ENCODE results near the gene AAMP.

The AAMP gene

DNA sequence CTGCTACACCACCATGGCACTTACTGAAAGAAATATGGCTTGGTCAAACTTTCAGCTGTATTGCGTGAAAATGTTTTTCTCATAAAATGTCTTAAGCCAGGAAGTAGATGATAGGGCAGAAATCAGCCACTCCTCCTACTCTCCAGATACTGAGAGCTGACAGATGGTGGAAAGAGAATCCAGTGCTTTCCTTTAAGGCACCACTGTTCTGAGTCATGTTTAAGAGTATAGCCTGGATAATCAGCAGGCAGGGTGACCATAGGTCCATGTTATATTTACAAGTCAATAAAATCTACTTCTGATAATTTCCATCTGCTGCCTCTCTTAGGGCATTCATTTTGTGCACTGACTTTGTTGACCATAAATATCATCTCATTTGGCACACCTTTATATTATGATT lies 31.1 kb downstream of the AAMP start:
- TF ChIP-seq, protein P1, sequence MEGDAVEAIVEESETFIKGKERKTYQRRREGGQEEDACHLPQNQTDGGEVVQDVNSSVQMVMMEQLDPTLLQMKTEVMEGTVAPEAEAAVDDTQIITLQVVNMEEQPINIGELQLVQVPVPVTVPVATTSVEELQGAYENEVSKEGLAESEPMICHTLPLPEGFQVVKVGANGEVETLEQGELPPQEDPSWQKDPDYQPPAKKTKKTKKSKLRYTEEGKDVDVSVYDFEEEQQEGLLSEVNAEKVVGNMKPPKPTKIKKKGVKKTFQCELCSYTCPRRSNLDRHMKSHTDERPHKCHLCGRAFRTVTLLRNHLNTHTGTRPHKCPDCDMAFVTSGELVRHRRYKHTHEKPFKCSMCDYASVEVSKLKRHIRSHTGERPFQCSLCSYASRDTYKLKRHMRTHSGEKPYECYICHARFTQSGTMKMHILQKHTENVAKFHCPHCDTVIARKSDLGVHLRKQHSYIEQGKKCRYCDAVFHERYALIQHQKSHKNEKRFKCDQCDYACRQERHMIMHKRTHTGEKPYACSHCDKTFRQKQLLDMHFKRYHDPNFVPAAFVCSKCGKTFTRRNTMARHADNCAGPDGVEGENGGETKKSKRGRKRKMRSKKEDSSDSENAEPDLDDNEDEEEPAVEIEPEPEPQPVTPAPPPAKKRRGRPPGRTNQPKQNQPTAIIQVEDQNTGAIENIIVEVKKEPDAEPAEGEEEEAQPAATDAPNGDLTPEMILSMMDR (IDR thresholded peaks at IDR 0.05; ENCODE audit: control extremely low read depth, extremely low read depth, low read depth, missing control alignments), result no peak
- CTCF ChIA-PET, result no interaction called here
- no peak for DNase-seq (ENCODE audit: extremely low spot score)
- POLR2A ChIA-PET, result no interaction called here

DNA sequence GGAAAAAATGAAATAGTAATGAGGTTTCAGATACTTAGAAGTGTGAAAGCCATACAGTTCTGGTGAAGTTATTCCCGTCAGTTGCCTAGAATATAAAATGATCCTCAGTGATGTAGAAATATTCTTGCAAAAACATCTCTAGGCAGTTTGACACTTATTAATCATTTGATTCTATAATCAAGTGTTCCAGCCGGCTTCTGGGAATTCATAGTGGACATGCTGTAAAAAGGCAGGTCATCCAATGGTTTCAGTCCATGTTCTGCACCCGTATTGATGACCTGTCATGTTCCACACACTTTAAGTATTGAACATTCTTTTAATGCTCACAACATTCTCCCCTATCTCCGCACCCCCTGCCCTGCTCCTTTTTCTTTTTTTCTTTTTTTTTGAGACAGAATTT lies 33.1 kb downstream of the AAMP start:
- ChIA-PET POLR2A (interaction anchor here (0.6 kb wide), 1 partner anchor 12 kb away, joined by 4 read pairs; no protein-coding TSS in a partner anchor), CTCF (no interaction called here)
- TF ChIP-seq, protein P1 (IDR thresholded peaks at IDR 0.05; ENCODE audit: control extremely low read depth, extremely low read depth, low read depth, missing control alignments), result no peak
- DNase-seq (ENCODE audit: extremely low spot score), result no peak

DNA sequence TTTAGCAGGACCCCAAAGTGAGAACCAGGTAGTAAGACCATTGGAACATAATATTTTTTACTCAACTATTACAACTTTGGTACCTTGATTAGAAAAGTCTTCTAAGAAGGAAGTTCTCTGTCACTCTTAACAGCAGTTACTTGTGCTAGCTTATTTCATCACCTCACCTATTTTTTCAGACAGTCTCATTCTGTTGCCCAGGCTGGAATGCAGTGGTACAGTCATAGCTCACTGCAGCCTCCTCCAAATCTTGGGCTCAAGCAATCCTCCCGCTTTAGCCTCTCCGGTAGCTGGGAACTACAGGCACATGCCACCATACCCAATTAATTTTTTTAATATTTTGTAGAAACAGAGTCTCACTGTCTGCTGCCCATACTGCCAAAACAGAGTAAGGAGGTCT lies 34.9 kb downstream of the AAMP start:
- CTCF ChIA-PET, result interaction anchor here (1.9 to 2.3 kb wide), 2 partner anchors 22 to 50 kb away, joined by 5 to 7 read pairs; no protein-coding TSS in a partner anchor
- POLR2A ChIA-PET, result no interaction called here
- TF ChIP-seq, protein P1 (IDR thresholded peaks at IDR 0.05; ENCODE audit: control extremely low read depth, extremely low read depth, low read depth, missing control alignments), result no peak

DNA sequence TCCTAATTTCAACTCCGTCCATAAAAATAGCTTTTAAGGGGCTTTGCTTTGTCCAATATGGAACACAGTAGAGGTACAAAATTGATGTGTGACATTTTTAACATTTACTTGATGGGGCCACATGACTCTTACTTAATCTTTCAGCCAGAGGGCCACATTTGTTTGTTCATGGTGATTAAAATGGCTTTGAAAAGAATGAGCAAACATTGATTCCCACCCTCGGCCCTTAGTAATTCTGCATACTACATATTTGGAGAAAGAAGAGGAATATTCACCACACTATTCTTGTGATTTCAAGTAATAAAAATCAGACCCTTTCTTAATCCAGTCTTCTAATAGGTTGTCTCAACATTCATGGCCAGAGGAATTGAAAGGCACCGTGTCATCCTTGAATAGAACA lies 35.4 kb downstream of the AAMP start:
- TF ChIP-seq, protein P1 (IDR thresholded peaks at IDR 0.05; ENCODE audit: control extremely low read depth, extremely low read depth, low read depth, missing control alignments), result no peak
- ChIA-PET CTCF (interaction anchor here (1.9 to 6.7 kb wide), 4 partner anchors 10 to 49 kb away, joined by 5 to 39 read pairs (median 6); no protein-coding TSS in a partner anchor), POLR2A (no interaction called here)
- no peak for DNase-seq (ENCODE audit: extremely low spot score)

More for the DNA sequence above, 34.9 kb downstream of the AAMP start:
- no peak for DNase-seq (ENCODE audit: extremely low spot score)

DNA sequence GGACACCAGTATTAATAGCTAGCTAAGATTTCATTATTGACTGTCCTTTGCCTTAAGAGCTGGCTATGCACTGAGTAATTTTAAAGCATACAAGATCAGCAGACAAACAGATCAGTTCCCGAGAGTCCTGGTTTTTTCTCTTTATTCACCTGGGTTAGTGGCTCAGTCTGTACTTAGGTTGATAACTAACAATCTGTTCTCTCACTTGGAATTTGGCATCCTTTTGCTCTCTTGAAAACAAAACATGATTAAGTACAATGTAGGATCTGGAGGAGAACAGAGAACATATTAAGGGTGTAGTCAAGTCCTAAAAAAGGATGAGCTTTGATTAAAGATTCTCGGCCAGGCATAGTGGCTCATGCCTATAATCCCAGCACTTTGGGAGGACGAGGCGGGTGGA lies 36.4 kb downstream of the AAMP start:
- ChIA-PET CTCF (interaction anchor here (2.2 to 6.7 kb wide), 3 partner anchors 11 to 48 kb away, joined by 5 to 39 read pairs (median 7); no protein-coding TSS in a partner anchor), POLR2A (no interaction called here)
- DNase-seq (ENCODE audit: extremely low spot score), result no peak
- TF ChIP-seq, protein P1 (IDR thresholded peaks at IDR 0.05; ENCODE audit: control extremely low read depth, extremely low read depth, low read depth, missing control alignments), result no peak

DNA sequence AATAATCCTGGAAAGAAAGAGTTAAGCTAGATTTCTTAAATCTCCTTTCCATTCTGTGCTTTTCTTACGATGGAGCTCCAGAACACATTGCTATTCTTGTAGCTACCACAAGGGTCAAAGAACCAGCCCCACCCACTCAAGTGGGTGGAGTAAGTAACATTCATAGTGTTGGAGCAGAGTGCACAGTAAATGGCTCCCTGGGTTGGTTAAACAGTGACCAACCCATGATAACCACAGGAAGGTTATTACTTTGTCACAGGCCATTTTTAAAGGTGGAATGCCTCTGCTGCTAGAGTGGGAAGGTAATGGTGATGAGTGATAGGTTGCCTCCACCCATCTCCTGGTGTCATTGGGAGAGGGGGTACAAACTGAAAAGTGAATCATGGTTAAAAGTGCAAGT lies 39.1 kb downstream of the AAMP start:
- DNase-seq (ENCODE audit: extremely low spot score), result peak; percentile 35
- TF ChIP-seq, protein P1 (IDR thresholded peaks at IDR 0.05; ENCODE audit: control extremely low read depth, extremely low read depth, low read depth, missing control alignments), result no peak
- ChIA-PET CTCF (interaction anchor here (0.9 to 6.7 kb wide), 8 partner anchors 9 to 39 kb away, joined by 3 to 39 read pairs (median 7); partner anchors contain the start of genes AAMP, ARPC2 and PNKD), POLR2A (interaction anchor here (0.6 kb wide), 1 partner anchor 13 kb away, joined by 3 read pairs; no protein-coding TSS in a partner anchor)
